Measurements from ENCODE around the gene STIM2.

Gene STIM2

DNA sequence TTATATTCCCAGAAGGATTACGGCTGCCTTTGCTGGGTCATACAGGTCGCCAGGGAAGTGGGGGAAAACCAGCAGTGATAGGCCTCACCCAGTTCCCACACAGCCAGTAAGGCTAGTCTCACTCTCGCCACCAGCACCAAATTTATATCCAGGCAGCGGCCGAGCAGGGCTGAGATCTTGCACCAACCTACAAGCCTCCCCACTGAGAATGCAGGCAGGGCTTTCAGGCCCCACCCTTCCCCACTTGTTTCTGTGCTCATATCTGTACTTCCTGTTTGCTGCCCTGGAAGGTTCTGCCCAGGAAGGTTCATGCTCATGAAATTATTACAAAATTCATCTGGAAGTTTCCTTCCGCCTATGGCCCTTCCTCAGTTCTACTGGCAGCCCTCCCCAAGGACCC is 179.7 kb downstream of the STIM2 start:
- Histone ChIP-seq H3K4me3 (ENCODE audit: severe bottlenecking) (no peak overlapping the region), H3K27ac (ENCODE audit: poor library complexity, severe bottlenecking) (no peak overlapping the region), H3K9me3 (ENCODE audit: severe bottlenecking) (no peaks in the 10 kb centered on the region), H3K4me1 (ENCODE audit: insufficient read depth, poor library complexity, severe bottlenecking) (no peaks in the 10 kb centered on the region), H3K27me3 (ENCODE audit: insufficient read depth, poor library complexity, severe bottlenecking) (no peaks in the 10 kb centered on the region), H3K36me3 (ENCODE audit: low read depth) (no peaks in the 10 kb centered on the region)
- DNase-seq (ENCODE audit: low spot score) (no peak), ATAC-seq (ENCODE audit: low read depth) (no peak)
- TF ChIP-seq, protein P1, sequence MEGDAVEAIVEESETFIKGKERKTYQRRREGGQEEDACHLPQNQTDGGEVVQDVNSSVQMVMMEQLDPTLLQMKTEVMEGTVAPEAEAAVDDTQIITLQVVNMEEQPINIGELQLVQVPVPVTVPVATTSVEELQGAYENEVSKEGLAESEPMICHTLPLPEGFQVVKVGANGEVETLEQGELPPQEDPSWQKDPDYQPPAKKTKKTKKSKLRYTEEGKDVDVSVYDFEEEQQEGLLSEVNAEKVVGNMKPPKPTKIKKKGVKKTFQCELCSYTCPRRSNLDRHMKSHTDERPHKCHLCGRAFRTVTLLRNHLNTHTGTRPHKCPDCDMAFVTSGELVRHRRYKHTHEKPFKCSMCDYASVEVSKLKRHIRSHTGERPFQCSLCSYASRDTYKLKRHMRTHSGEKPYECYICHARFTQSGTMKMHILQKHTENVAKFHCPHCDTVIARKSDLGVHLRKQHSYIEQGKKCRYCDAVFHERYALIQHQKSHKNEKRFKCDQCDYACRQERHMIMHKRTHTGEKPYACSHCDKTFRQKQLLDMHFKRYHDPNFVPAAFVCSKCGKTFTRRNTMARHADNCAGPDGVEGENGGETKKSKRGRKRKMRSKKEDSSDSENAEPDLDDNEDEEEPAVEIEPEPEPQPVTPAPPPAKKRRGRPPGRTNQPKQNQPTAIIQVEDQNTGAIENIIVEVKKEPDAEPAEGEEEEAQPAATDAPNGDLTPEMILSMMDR (IDR thresholded peaks at IDR 0.05; ENCODE audit: poor library complexity, severe bottlenecking), result no peak

DNA sequence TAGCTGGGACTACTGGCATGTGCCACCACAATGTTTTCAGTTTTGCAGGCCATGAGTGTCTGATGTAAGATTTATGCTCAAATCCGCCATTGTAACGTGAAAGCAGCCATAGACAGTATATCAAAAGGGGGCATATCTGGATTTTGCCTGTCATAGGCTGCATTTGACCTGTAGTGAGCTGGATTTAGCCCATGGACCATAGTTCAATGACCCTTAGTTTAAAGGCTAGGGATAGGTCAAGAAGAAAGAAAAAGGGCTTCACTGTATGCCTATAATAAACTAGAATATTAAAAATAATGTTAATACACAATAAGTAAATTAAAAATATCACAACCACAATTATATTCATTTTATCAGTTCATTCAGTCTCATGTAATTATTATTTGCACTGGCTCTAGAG is 181.8 kb downstream of the STIM2 start:
- ATAC-seq (ENCODE audit: low read depth), result no peak
- H3K36me3 ChIP-seq (ENCODE audit: low read depth), result no peaks in the 10 kb centered on the region
- H3K27ac ChIP-seq (ENCODE audit: poor library complexity, severe bottlenecking), result no peak overlapping the region
- DNase-seq (ENCODE audit: low spot score), result no peak
- H3K4me3 ChIP-seq (ENCODE audit: severe bottlenecking), result no peak overlapping the region
- no peaks in the 10 kb centered on the region for H3K9me3 ChIP-seq (ENCODE audit: severe bottlenecking)
- no peaks in the 10 kb centered on the region for H3K27me3 ChIP-seq (ENCODE audit: insufficient read depth, poor library complexity, severe bottlenecking)
- no peaks in the 10 kb centered on the region for H3K4me1 ChIP-seq (ENCODE audit: insufficient read depth, poor library complexity, severe bottlenecking)
- TF ChIP-seq, protein P1 (IDR thresholded peaks at IDR 0.05; ENCODE audit: poor library complexity, severe bottlenecking), result no peak

DNA sequence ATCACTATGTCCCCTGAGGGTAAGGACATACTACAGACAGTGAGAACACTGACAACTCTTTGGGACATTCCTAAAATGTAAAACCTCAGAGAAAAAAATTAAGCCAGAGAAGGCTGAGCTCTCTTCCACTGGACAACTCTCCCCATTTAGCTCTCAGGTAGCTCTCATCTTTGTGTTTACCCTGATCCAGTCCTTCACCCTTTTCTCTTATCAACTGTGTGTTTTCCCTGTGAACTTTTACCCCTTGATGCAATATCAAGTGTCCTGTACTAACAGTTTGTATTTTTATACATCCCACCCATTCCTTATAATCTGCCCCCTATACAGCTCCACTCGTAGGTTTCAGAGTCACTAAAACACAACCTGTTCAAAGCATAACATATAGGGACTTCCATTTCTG is 182.6 kb downstream of the STIM2 start:
- ATAC-seq (ENCODE audit: low read depth) (no peak), DNase-seq (ENCODE audit: low spot score) (no peak)
- Histone ChIP-seq H3K27me3 (ENCODE audit: insufficient read depth, poor library complexity, severe bottlenecking) (no peaks in the 10 kb centered on the region), H3K9me3 (ENCODE audit: severe bottlenecking) (no peaks in the 10 kb centered on the region), H3K4me1 (ENCODE audit: insufficient read depth, poor library complexity, severe bottlenecking) (no peaks in the 10 kb centered on the region), H3K36me3 (ENCODE audit: low read depth) (no peaks in the 10 kb centered on the region), H3K27ac (ENCODE audit: poor library complexity, severe bottlenecking) (no peak overlapping the region), H3K4me3 (ENCODE audit: severe bottlenecking) (no peak overlapping the region)
- TF ChIP-seq, protein P1 (IDR thresholded peaks at IDR 0.05; ENCODE audit: poor library complexity, severe bottlenecking), result no peak

- Histone ChIP-seq H3K4me3 (ENCODE audit: severe bottlenecking) (no peak overlapping the region), H3K27me3 (ENCODE audit: insufficient read depth, poor library complexity, severe bottlenecking) (peaks cover 7% of the 10 kb centered on the region), H3K36me3 (ENCODE audit: low read depth) (no peaks in the 10 kb centered on the region), H3K27ac (ENCODE audit: poor library complexity, severe bottlenecking) (no peak overlapping the region), H3K9me3 (ENCODE audit: severe bottlenecking) (no peaks in the 10 kb centered on the region), H3K4me1 (ENCODE audit: insufficient read depth, poor library complexity, severe bottlenecking) (no peaks in the 10 kb centered on the region)
- no peak for ATAC-seq (ENCODE audit: low read depth)
- TF ChIP-seq, protein P1 (IDR thresholded peaks at IDR 0.05; ENCODE audit: poor library complexity, severe bottlenecking), result no peak
- DNase-seq (ENCODE audit: low spot score), result no peak
Observed at GRCh38 chr4:27046851-27047250, 186.2 kb downstream of the STIM2 start.

- DNase-seq (ENCODE audit: low spot score), result no peak
- Histone ChIP-seq H3K4me3 (ENCODE audit: severe bottlenecking) (peak overlapping the region; percentile 11), H3K4me1 (ENCODE audit: insufficient read depth, poor library complexity, severe bottlenecking) (no peaks in the 10 kb centered on the region), H3K36me3 (ENCODE audit: low read depth) (no peaks in the 10 kb centered on the region), H3K9me3 (ENCODE audit: severe bottlenecking) (no peaks in the 10 kb centered on the region), H3K27me3 (ENCODE audit: insufficient read depth, poor library complexity, severe bottlenecking) (peaks cover 15% of the 10 kb centered on the region), H3K27ac (ENCODE audit: poor library complexity, severe bottlenecking) (no peak overlapping the region)
- TF ChIP-seq, protein P1 (IDR thresholded peaks at IDR 0.05; ENCODE audit: poor library complexity, severe bottlenecking), result peak; percentile 86
- ATAC-seq (ENCODE audit: low read depth), result no peak
Observed at GRCh38 chr4:27048429-27049238, 188.0 kb downstream of the STIM2 start.
